HTERT RPE-1 (cell line): ENCODE data around the gene PSORS1C1.
"Not testable (repeated sequence)": the region's sequence is repeated elsewhere in the genome, so short reads cannot be mapped to it uniquely, and the experiment has no call there.

Source experiments
- in situ Hi-C: fragments of 300-500 bp; cut with MboI; formaldehyde crosslinking; loops from 4 replicates; pipeline ENCODE4 v1.14.3; 2020; ENCODE audit warnings: low sequenced_read_pairs

PSORS1C1 gene

DNA sequence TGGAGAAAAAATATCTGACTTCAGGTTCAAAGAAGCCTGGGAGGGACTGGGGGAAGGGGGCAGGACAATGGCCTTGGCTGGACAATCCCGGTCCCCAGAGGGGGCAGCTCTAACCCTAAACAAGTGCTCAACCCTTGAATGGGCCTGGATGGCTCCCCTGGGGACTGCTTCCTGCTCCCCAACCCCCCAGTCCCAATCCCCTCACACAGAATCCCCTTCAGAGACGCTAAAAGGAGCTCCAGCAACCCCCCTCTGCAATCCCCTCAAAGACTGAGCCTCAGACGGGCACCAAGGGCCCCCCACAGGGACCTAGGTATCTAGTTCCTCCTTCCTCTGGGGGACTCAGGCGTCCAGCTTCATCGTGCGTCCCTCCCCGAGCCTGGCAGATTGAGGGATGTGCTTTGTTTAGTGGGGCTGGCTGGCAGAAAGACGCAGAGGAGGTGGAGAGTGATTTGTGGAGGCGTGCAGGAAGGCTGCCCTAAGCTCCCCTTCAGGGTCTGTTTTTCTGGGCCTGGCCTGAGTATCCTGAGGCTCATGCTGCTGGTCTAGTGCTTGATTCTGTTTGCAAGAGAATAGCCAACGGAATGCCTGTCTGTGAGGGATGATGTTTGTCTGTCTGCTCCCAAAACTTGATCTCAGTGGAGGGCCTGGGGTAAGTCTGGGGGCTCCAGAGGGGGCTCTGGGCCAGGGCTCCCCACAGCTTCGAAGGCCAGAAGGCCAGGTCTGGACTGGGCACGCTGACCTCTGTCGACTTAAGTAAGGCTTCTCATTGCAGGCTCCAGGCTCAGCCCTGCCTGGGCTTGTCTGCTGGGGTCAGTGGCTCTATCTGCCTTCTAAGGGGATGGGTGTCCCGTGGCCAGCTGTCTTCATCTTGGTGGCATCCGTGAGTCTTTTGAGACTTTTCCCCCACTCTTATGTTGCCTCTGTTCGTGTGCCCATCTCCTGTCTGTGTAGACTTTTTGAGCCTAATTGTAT, 57.6 kb downstream of the PSORS1C1 start:
- in situ Hi-C loops, result no loop called here

DNA sequence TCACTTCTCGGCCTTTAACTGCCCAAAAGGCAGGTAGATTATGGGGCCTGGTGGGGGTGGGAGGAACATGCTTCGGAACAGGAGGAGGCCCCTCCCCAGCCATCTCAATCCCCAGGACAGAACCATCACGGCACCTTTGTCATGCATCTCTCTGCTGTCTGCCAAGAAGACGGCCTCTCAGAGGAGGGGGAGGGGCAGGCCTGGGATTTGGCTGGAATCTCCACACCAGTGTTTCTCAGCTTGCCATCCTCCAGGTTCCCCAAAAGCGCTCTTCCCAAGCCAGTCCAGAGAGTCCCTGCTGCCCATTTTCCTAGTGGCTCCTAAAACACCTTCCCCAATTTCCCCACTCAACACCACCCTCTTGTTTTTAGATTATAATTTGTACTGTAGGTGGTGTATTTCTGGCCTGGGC, 58.4 kb downstream of the PSORS1C1 start:
- in situ Hi-C loops, result no loop called here

GRCh38 chr6:31173406-31173805, 58.8 kb downstream of the PSORS1C1 start:
- in situ Hi-C loops, result no loop called here

DNA sequence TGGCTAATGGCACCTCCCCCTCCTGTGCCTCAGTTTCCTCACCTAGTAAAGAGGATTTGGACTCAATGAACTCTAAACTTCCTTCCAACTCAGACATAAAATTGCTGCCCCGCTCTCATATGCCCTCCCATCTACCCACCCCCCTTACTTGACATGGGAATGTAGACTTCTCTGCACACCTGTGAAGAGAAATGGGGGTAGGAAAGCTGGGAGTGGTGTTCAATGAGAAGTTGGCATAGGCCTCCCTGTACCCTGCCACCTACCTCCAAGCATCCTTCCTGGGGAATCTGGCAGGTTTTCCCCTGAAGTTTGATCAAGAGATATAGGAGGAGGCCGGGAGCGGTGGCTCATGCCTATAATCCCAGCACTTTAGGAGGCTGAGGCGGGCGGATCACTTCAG, 59.8 kb downstream of the PSORS1C1 start:
- in situ Hi-C loops, result no loop called here

GRCh38 chr6:31175971-31176370, 61.4 kb downstream of the PSORS1C1 start:
- in situ Hi-C loops, result no loop called here

DNA sequence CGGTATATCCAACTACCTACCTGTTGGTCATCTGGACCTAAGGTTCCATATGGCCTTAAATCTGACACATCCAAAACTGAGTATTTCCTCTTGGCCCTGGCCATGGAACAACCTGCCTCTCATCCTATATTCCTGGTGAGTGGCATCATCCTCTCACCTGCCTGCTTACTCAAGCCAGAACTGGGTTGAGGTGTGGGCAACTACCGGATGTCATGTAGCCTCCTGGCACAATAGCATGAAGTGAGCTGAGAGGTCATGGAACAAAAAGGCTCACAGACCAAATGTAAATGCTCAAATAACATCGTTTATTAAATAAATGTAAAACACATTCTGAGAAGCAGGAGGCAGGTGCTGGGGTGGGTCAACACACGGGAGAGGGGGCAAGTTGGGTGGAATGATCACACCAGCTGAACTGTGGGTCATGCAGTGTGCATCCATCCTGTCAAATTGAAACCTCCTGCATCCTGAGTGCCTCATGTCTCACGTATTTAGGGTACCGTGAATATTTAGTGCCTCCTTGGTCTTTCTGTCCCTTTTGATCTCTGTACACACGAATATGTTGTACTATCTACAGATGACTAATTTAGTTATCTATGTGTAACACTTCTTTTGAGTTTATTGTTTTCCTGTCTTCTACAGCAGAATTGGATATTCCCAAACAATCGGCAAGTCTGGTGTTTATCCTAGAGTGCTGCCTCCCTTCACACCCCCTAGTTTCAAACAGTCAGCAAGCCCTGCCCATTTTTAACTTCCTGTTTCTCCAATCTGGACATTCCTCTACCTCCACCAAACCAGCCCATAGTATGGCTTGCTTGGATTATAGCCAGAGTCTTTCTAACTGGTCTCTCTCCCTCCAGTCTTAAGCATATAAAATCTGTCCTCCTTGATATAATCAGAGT, 63.8 kb downstream of the PSORS1C1 start:
- in situ Hi-C loops, result no loop called here

- in situ Hi-C loops, result no loop called here
These were observed 64.4 kb downstream of the PSORS1C1 start for GRCh38 chr6:31179042-31179386.

GRCh38 chr6:31179896-31180295, 65.3 kb downstream of the PSORS1C1 start:
- in situ Hi-C loops, result no loop called here

DNA sequence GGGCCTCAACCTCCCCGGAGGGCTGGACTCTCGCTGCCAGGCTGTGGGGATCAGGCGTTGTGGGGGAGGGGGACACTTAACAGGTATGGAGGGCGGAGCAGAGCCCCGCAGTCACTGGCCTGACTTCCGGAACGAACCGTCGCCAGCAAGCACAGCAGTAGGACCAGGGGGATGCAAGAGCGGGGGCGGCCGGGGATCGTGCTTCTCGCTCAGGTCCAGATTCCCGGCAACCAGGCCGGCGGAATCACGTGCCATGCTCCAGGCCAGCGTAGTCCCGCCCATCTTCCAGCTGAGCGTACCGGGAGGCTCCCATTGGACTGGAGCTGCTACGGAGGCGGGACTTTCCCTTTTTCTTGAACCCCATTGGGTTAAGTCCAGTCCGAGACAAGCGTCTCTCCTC, 65.9 kb downstream of the PSORS1C1 start:
- in situ Hi-C loops, result no loop called here

GRCh38 chr6:31183287-31183686, 68.7 kb downstream of the PSORS1C1 start:
- in situ Hi-C loops, result not testable (repeated sequence)

DNA sequence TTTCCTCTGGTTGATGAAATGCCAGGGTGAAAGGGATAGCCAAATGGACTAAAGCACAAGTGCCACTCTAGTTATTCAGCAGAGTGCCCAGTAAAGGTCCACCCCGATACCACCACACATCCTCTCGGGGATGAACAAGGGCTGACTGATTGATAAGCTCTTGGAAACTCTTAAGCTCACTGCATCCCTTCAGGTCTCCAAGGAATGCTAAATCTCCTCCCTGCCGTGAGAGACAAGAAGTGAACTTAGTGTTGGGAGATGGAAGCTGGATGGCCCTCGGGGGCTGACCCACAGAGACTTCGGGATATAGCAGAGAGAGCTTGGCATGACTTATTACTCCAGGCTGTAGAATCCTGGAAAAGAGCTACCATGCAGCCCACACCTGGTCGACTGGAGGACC, 69.3 kb downstream of the PSORS1C1 start:
- in situ Hi-C loops, result not testable (repeated sequence)

DNA sequence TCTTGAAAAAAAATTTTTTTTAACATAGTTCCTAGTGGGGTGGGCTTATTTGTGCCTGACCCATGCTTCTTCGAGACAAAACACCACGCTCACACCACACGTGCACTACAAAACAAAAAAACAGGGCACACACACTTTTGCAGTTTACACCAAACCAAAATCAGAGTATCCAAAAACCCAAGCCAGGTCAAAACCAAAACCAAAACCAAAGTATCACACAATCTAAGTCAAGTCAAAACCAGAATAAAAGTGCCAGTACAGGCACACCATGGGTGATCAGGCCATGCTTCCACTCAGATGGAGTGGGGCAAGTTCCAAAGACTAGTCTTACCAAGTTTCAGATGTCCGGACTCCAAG, 71.1 kb downstream of the PSORS1C1 start:
- in situ Hi-C loops, result not testable (repeated sequence)

DNA sequence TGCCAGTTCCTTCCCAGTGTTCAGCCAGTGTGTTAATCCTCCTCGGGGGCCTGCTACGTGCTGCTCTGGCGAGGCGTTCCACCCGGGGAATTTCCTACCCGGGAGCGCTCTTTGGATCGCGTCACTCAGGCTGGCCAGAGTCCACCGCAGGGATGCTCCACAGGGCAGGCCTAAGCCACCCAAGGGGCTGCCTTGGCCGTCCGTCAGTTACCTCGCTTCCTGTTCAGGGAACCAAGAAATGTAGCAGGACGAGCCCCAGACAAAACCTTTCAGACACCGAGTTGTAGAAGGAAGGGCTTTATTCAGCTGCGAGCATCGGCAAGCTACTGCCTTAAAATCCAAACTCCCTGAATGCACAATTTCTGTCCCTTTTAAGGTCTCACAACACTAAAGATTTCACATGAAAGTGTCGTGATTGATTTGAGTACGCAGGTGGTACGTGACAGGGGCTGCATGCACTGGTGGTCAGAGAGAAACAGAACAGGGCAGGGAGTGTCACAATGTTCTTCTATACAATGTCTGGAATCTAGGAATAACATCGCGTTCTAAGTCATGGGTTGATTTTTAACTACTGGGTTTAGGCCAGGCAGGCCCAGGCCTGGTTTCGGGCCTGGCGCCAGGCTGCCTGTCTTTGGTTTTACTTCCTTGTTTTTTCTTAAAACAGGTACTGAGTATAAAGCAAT, 71.6 kb downstream of the PSORS1C1 start:
- in situ Hi-C loops, result no loop called here

DNA sequence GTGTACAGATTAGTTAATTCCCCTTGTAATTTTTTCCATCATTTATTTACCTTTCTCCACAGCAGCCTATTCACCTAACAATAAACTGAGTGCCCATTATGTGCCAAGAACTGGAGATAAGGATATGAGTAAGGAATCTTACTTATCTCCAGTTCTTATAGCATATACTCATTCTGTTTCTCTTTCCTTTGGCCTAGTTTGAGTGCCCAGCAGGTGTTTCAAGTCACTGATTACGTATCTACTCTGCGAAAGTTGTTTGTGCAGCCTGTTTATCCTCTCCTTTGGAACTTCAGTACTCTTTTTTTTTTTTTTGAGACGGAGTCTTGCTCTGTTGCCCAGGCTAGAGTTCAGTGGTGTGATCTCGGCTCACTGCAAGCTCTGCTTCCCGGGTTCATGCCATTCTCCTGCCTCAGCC, 73.2 kb downstream of the PSORS1C1 start:
- in situ Hi-C loops, result no loop called here

- in situ Hi-C loops, result not testable (repeated sequence)
These were observed 74.6 kb downstream of the PSORS1C1 start for GRCh38 chr6:31189223-31189622.
